Neural crest cell (in vitro differentiated cells): Measurements from ENCODE around the gene RUNDC1. TPM values are rescaled to one million over a fixed set of nuclear protein-coding genes. Genes with fewer than 3 reads are reported as not detected.

Experiments used
- DNase-seq: peaks from one replicate; pipeline ENCODE4 v3.0.0; 2021; ENCODE audit warnings: low read depth, mixed read lengths, low spot score
- H3K27ac Mint-ChIP-seq: one replicate; pipeline ENCODE4 v1.8.0; 2021; ENCODE audit warnings: mild to moderate bottlenecking, mixed read lengths; ENCODE audit not compliant: unreplicated experiment
- H3K27me3 Mint-ChIP-seq: 2 replicates; pipeline ENCODE4 v1.8.0; 2021; ENCODE audit warnings: low read depth, mild to moderate bottlenecking, mixed read lengths
- H3K36me3 Mint-ChIP-seq: 2 replicates; pipeline ENCODE4 v1.8.0; 2021; ENCODE audit warnings: low read depth, mild to moderate bottlenecking, mixed read lengths
- H3K4me1 Mint-ChIP-seq: 2 replicates; pipeline ENCODE4 v1.8.0; 2021; ENCODE audit warnings: mixed read lengths
- H3K4me3 Mint-ChIP-seq: one replicate; pipeline ENCODE4 v1.8.0; 2021; ENCODE audit warnings: mild to moderate bottlenecking, mixed read lengths
- H3K9me3 Mint-ChIP-seq: 2 replicates; pipeline ENCODE4 v1.8.0; 2021; ENCODE audit warnings: mixed read lengths
- total RNA-seq: library from RNA; stranded (reverse); gene quantifications from 2 replicates; pipeline ENCODE4 v1.2.1, GENCODE V29; 2021
- TF ChIP-seq, protein P1 (sequence below): fragments of 200-600 bp; sonication (generic); conservative IDR thresholded peaks from 2 replicates; pipeline ENCODE4 v1.5.0; 2021; ENCODE audit warnings: antibody characterized with exemption, mild to moderate bottlenecking

The RUNDC1 gene
- total RNA-seq, 1 donor from 2014 or later = 16.5 TPM

DNA sequence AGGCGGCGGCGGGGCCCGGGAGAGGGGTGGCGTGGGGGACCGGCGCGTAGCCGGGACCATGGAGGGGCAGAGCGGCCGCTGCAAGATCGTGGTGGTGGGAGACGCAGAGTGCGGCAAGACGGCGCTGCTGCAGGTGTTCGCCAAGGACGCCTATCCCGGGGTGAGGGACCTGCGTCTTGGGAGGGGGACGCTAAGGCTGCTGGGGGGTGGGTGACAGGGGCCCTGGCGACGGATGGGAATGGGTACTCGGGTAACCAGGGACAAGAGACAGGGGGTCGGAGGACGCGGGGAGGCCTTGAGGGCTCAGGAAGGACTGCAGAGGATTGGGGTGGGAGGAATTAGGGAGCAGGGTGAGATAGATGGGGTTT, 44.9 kb downstream of the RUNDC1 start:
- H3K9me3 Mint-ChIP-seq = no peaks in the 10 kb centered on the region
- H3K27ac Mint-ChIP-seq = peak overlapping the region; percentile 62
- H3K4me1 Mint-ChIP-seq = peaks cover 46% of the 10 kb centered on the region
- peak overlapping the region; percentile 95 for H3K4me3 Mint-ChIP-seq
- no peaks in the 10 kb centered on the region for H3K36me3 Mint-ChIP-seq
- H3K27me3 Mint-ChIP-seq = peaks cover 3% of the 10 kb centered on the region
- TF ChIP-seq, protein P1, sequence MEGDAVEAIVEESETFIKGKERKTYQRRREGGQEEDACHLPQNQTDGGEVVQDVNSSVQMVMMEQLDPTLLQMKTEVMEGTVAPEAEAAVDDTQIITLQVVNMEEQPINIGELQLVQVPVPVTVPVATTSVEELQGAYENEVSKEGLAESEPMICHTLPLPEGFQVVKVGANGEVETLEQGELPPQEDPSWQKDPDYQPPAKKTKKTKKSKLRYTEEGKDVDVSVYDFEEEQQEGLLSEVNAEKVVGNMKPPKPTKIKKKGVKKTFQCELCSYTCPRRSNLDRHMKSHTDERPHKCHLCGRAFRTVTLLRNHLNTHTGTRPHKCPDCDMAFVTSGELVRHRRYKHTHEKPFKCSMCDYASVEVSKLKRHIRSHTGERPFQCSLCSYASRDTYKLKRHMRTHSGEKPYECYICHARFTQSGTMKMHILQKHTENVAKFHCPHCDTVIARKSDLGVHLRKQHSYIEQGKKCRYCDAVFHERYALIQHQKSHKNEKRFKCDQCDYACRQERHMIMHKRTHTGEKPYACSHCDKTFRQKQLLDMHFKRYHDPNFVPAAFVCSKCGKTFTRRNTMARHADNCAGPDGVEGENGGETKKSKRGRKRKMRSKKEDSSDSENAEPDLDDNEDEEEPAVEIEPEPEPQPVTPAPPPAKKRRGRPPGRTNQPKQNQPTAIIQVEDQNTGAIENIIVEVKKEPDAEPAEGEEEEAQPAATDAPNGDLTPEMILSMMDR = no peak
- DNase-seq = no peak

DNA sequence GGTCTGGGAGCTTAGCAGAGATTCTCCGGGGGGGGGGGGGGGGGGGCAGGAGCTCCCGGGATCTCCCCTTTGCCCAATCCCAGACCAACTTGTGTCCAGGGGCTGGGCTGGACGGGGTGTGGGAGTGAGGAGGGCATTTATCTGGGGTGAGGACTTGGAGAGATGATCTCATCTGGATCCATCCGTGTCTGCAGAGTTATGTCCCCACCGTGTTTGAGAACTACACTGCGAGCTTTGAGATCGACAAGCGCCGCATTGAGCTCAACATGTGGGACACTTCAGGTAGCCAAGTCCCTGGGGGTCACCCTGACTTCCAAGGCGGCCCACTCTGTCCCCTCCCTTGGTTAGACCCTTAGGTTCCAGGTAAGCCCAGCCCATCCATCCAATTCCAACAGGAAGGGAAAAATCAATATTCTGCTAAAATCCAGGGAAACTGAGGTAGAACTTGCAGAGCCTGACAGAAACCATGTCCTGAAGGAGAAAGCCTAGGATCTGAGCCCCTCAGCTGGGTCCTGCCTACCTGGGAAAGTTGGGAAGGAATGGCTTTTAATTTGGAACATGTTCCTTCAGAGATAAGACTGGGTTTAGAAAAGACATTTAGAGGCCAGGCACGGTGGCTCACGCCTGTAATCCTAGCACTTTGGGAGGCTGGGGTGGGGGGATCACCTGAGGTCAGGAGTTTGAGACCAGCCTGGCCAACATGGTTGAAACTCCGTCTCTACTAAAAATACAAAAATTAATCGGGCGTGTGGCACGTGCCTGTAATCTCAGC, 45.6 kb downstream of the RUNDC1 start:
- H3K4me1 Mint-ChIP-seq = peaks cover 46% of the 10 kb centered on the region
- DNase-seq = no peak

DNA sequence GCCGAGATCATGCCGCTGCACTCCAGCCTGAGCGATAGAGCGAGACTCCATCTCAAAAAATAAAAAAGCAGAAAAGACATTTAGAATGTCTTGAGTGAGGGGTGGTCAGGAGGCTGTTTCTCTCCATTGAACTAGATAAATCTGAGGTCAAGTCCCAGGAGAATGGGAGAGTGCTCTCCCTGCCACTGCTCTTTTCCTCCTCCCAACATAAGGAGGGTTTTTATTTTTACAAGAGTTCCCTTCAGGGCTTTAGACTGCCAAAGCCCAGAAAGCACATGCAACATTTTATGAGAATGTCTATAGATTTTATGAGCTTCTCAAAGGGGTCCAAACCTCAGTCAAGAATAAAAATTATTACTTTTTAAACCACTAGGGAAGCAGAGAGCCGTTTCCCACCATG, 46.2 kb downstream of the RUNDC1 start:
- no peaks in the 10 kb centered on the region for H3K9me3 Mint-ChIP-seq
- no peak for DNase-seq

More for the DNA sequence above, 45.6 kb downstream of the RUNDC1 start:
- Mint-ChIP-seq H3K9me3 (no peaks in the 10 kb centered on the region), H3K36me3 (no peaks in the 10 kb centered on the region), H3K27me3 (peaks cover 3% of the 10 kb centered on the region), H3K27ac (no peak overlapping the region), H3K4me3 (peak overlapping the region; percentile 95)
- TF ChIP-seq, protein P1 = no peak

DNA sequence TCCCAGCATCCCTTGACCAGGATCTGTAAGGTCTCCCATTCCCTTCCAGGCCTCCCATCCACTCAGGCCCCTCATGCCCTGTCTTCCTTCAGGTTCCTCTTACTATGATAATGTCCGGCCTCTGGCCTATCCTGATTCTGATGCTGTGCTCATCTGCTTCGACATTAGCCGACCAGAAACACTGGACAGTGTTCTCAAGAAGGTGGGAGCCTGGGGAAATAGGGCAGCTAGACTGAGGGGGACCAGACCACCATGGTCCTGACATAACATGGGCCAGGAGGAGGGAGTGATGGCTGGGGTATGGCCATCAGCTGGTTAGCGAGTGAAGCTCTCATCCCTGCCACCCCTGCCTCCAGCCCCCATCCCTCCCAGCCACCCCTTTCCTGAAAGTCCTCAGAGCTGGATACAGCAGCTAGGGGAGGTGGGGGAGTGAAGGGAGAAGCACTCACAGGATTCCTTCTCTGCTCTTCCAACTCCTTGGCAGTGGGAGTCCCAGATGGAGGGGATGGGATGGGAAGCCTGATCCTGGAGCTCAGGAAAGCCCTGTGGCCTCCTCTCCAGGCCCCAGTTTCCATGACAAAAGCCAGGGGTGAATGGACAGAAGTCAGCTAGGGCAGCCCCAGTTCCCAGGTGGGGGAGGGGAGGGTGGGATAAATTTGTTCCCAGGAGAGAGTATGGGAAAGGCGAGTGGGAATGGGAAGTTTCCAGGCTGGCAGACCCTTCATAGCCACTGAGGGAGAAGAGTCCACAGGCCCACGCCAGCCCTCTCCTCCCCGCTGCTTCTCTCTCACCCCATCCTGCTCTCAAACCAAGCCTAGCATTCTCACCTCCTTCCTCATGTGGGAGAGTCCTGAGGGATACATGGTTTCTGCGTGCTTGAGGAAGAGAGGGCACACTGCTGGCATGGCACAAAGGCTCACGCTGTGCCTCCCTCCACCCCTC, 47.0 kb downstream of the RUNDC1 start:
- no peak for DNase-seq
- Mint-ChIP-seq H3K27ac (no peak overlapping the region), H3K4me3 (peak overlapping the region; percentile 74), H3K4me1 (peaks cover 42% of the 10 kb centered on the region), H3K27me3 (peaks cover 3% of the 10 kb centered on the region), H3K9me3 (no peaks in the 10 kb centered on the region), H3K36me3 (no peaks in the 10 kb centered on the region)
- TF ChIP-seq, protein P1 = no peak

More for the DNA sequence above, 46.2 kb downstream of the RUNDC1 start:
- TF ChIP-seq, protein P1 = no peak
- Mint-ChIP-seq H3K27ac (no peak overlapping the region), H3K4me1 (peaks cover 42% of the 10 kb centered on the region), H3K36me3 (no peaks in the 10 kb centered on the region), H3K27me3 (peaks cover 3% of the 10 kb centered on the region), H3K4me3 (peak overlapping the region; percentile 74)

DNA sequence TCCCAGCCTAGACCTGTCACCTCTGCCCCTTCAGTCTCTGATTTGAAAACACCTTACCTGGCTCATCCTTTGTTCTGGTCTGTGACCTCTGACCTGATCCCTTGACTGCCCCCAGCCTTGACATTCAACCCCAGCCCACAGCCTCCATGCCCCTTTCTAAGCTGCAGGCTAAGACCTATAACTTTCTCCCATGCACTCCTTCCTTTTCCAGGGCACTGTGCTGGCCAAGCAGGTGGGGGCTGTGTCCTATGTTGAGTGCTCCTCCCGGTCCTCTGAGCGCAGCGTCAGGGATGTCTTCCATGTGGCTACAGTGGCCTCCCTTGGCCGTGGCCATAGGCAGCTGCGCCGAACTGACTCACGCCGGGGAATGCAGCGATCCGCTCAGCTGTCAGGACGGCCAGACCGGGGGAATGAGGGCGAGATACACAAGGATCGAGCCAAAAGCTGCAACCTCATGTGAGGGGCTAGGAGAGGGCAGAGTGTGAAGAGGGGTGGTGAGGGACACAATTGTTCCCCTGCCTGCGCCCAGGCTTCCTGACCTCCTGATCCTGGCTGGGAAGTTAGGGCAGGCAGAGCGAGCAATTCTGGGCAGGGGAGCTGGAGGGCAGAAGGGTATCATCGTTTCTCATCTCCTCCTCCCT, 48.0 kb downstream of the RUNDC1 start:
- H3K4me3 Mint-ChIP-seq = peak overlapping the region; percentile 47
- H3K27ac Mint-ChIP-seq = peak overlapping the region; percentile 83

More for the DNA sequence above, 48.0 kb downstream of the RUNDC1 start:
- TF ChIP-seq, protein P1 = no peak
- peaks cover 3% of the 10 kb centered on the region for H3K27me3 Mint-ChIP-seq
- H3K36me3 Mint-ChIP-seq = no peaks in the 10 kb centered on the region
- H3K9me3 Mint-ChIP-seq = no peaks in the 10 kb centered on the region
- no peak for DNase-seq
- H3K4me1 Mint-ChIP-seq = peaks cover 44% of the 10 kb centered on the region
